RWPE2 (cell line): ENCODE data around the gene VPS4A.

Source experiments
- ATAC-seq: fragments of 200-7000 bp; cut with Tn5 transposase; 3 replicates; pipeline ENCODE4 v1.9.1; 2021; ENCODE audit warnings: low read depth
- DNase-seq: peaks from one replicate; pipeline ENCODE4 v3.0.0-alpha.2; 2020; ENCODE audit warnings: low spot score
- H3K27ac ChIP-seq: fragments of 450-650 bp; 2 replicates; pipeline ENCODE4 v1.5.1; 2017; ENCODE audit warnings: mild to moderate bottlenecking; ENCODE audit not compliant: poor library complexity, severe bottlenecking
- H3K27me3 ChIP-seq: fragments of 250-450 bp; sonication (Bioruptor Pico); 2 replicates; pipeline ENCODE4 v1.5.1; 2021; ENCODE audit warnings: mild to moderate bottlenecking, moderate library complexity; ENCODE audit not compliant: insufficient read depth, poor library complexity, severe bottlenecking
- H3K36me3 ChIP-seq: fragments of 250-450 bp; sonication (Bioruptor Pico); 2 replicates; pipeline ENCODE4 v1.5.1; 2020; ENCODE audit warnings: low read depth, mild to moderate bottlenecking, moderate library complexity
- H3K4me1 ChIP-seq: fragments of 250-450 bp; sonication (Bioruptor Pico); 2 replicates; pipeline ENCODE4 v1.5.1; 2021; ENCODE audit warnings: mild to moderate bottlenecking, moderate library complexity; ENCODE audit not compliant: insufficient read depth, poor library complexity, severe bottlenecking
- H3K4me3 ChIP-seq: fragments of 250-450 bp; sonication (Bioruptor Pico); 2 replicates; pipeline ENCODE4 v1.5.1; 2021; ENCODE audit warnings: mild to moderate bottlenecking, moderate library complexity; ENCODE audit not compliant: severe bottlenecking
- H3K9me3 ChIP-seq: fragments of 250-450 bp; sonication (Bioruptor Pico); 2 replicates; pipeline ENCODE4 v1.5.1; 2021; ENCODE audit warnings: mild to moderate bottlenecking, moderate library complexity; ENCODE audit not compliant: severe bottlenecking
- TF ChIP-seq, protein P1 (sequence below): fragments of 450-650 bp; IDR thresholded peaks from one replicate; pipeline ENCODE4 v1.5.1; 2017; ENCODE audit warnings: mild to moderate bottlenecking, moderate library complexity; ENCODE audit not compliant: poor library complexity, severe bottlenecking

The VPS4A gene

DNA sequence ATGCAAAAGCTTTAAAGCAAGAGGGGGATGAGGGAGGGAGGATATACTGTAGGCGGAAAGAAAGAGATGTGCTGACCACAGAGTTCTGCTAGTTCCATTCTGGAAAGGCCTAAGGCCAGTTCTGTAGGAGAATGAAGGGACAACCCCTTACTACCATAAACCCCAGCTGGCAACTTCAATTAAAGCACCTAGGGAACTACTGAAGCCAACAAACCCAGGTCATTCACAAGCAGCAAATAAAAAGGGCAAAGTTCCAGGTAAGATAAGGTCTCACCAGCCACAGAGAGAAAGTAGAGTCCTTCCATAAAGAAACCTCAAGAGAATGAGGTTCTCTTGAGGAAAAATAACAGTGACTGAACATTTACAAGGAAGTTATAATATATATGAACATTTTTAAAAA, 61.9 kb downstream of the VPS4A start:
- Histone ChIP-seq H3K36me3 (peaks cover 76% of the 10 kb centered on the region), H3K27me3 (no peaks in the 10 kb centered on the region), H3K4me1 (no peaks in the 10 kb centered on the region), H3K4me3 (no peak overlapping the region), H3K27ac (no peak overlapping the region), H3K9me3 (no peaks in the 10 kb centered on the region)
- TF ChIP-seq, protein P1, sequence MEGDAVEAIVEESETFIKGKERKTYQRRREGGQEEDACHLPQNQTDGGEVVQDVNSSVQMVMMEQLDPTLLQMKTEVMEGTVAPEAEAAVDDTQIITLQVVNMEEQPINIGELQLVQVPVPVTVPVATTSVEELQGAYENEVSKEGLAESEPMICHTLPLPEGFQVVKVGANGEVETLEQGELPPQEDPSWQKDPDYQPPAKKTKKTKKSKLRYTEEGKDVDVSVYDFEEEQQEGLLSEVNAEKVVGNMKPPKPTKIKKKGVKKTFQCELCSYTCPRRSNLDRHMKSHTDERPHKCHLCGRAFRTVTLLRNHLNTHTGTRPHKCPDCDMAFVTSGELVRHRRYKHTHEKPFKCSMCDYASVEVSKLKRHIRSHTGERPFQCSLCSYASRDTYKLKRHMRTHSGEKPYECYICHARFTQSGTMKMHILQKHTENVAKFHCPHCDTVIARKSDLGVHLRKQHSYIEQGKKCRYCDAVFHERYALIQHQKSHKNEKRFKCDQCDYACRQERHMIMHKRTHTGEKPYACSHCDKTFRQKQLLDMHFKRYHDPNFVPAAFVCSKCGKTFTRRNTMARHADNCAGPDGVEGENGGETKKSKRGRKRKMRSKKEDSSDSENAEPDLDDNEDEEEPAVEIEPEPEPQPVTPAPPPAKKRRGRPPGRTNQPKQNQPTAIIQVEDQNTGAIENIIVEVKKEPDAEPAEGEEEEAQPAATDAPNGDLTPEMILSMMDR, result no peak
- ATAC-seq (no peak), DNase-seq (no peak)
